Subcutaneous adipose tissue (tissue), 4 donors: ENCODE data around the gene SLC16A3. TPM values are rescaled to one million over a fixed set of nuclear protein-coding genes. Genes with fewer than 3 reads are reported as not detected.

Experiments used
- CTCF ChIP-seq: fragments of 450-650 bp; IDR thresholded peaks from one replicate; pipeline ENCODE4 v1.5.1; 2016; ENCODE audit warnings: low read depth, mild to moderate bottlenecking, control low read depth, antibody characterized with exemption, moderate library complexity
- total RNA-seq, 4 donors: library from RNA; depleted of rRNA; stranded (reverse); fragments of >200 nt; gene quantifications; one replicate each; pipeline ENCODE4 v1.1.0, GENCODE V29; 2016

Gene SLC16A3
- total RNA-seq, 4 donors from 2014 or later, result 2.8 to 64.8 (median 19.2) TPM

GRCh38 chr17:82237083-82237745, 8.4 kb downstream of the SLC16A3 start:
- no peak for TF ChIP-seq CTCF

- no peak for TF ChIP-seq CTCF
These were observed 9.1 kb downstream of the SLC16A3 start for GRCh38 chr17:82237746-82238471.

- no peak for TF ChIP-seq CTCF
These were observed 9.8 kb downstream of the SLC16A3 start for GRCh38 chr17:82238472-82239201.

GRCh38 chr17:82239401-82239925, 10.6 kb downstream of the SLC16A3 start:
- no peak for TF ChIP-seq CTCF

DNA sequence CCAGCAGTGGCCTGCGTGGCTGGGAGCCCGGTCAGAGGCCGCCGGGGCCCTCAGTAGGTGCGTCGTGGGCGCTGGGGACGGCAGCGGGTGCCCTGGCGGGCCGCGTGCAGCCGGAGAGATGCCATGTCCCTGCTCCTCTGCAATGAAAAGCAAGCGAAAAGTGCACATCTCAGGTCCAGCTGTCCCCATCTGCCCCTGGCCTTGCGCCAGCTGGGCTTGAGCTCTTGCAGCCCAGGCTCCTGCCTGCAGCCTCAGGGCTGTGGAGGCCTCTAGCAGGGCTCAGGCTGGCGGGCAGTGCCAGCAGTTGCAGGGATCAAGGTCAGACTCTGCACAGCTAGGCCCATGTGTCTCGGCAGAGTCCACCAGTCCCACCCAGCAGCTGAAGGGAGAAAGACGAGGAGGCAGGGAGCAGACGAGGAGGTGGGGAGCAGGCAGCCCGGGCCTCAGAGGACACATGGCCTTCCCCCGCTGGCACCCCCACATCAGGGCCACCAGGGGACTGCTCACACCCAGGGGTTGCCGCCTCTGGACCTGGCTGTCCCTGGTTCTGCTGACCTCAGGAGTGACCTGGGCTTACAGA, 11.2 kb downstream of the SLC16A3 start:
- TF ChIP-seq CTCF, result no peak

GRCh38 chr17:82240506-82241182, 11.8 kb downstream of the SLC16A3 start:
- no peak for TF ChIP-seq CTCF
